WTC11 (cell line): ENCODE measurements around the gene KCTD4.

ENCODE experiments used
- ZNF232 ChIP-seq: sonication (generic); formaldehyde crosslinking; IDR thresholded peaks from 2 replicates; pipeline ENCODE4 v1.8.0; 2022; ENCODE audit warnings: mild to moderate bottlenecking, missing genetic modification reagents
- TF ChIP-seq, protein P1 (sequence below): sonication (generic); formaldehyde crosslinking; IDR thresholded peaks from 2 replicates; pipeline ENCODE4 v1.8.0; 2023; ENCODE audit warnings: missing genetic modification reagents
- TF ChIP-seq, protein P2 (sequence below): fragments of 200-600 bp; IDR thresholded peaks from 2 replicates; pipeline ENCODE4 v1.8.0; 2022; ENCODE audit warnings: antibody characterized with exemption
- TF ChIP-seq, protein P3 (sequence below): sonication (generic); formaldehyde crosslinking; IDR thresholded peaks from 2 replicates; pipeline ENCODE4 v1.8.1; 2022; ENCODE audit warnings: low read depth, missing genetic modification reagents, borderline replicate concordance

DNA sequence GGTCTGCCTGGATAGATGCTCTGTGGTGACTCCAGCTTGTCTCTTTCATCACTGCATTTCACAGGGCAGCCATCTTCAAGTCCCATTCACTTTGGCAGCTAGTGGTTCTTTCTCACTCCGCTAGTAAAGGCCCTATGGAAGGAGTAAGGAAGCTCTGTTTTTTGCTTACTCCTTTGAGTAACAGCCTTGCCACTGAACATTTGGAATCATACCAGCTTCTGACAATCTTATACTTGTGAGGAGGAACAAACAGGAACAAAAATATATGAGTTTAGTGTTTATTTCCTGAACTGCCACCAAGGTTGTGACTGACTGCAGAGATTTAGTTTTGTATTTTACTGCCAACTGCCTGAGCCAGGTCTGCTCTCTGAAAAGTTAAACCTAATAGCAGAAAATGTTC, 38.7 kb downstream of the KCTD4 start:
- TF ChIP-seq, protein P1, sequence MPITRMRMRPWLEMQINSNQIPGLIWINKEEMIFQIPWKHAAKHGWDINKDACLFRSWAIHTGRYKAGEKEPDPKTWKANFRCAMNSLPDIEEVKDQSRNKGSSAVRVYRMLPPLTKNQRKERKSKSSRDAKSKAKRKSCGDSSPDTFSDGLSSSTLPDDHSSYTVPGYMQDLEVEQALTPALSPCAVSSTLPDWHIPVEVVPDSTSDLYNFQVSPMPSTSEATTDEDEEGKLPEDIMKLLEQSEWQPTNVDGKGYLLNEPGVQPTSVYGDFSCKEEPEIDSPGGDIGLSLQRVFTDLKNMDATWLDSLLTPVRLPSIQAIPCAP (CRISPR knock-in tag), result no peak
- TF ChIP-seq ZNF232, result no peak
- TF ChIP-seq, protein P2, sequence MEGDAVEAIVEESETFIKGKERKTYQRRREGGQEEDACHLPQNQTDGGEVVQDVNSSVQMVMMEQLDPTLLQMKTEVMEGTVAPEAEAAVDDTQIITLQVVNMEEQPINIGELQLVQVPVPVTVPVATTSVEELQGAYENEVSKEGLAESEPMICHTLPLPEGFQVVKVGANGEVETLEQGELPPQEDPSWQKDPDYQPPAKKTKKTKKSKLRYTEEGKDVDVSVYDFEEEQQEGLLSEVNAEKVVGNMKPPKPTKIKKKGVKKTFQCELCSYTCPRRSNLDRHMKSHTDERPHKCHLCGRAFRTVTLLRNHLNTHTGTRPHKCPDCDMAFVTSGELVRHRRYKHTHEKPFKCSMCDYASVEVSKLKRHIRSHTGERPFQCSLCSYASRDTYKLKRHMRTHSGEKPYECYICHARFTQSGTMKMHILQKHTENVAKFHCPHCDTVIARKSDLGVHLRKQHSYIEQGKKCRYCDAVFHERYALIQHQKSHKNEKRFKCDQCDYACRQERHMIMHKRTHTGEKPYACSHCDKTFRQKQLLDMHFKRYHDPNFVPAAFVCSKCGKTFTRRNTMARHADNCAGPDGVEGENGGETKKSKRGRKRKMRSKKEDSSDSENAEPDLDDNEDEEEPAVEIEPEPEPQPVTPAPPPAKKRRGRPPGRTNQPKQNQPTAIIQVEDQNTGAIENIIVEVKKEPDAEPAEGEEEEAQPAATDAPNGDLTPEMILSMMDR, result no peak
- TF ChIP-seq, protein P3, sequence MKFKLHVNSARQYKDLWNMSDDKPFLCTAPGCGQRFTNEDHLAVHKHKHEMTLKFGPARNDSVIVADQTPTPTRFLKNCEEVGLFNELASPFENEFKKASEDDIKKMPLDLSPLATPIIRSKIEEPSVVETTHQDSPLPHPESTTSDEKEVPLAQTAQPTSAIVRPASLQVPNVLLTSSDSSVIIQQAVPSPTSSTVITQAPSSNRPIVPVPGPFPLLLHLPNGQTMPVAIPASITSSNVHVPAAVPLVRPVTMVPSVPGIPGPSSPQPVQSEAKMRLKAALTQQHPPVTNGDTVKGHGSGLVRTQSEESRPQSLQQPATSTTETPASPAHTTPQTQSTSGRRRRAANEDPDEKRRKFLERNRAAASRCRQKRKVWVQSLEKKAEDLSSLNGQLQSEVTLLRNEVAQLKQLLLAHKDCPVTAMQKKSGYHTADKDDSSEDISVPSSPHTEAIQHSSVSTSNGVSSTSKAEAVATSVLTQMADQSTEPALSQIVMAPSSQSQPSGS (CRISPR knock-in tag), result no peak
